Type B pancreatic cell (in vitro differentiated cells): ENCODE data around the gene BEAN1. TPM values are rescaled to one million over a fixed set of nuclear protein-coding genes. Genes with fewer than 3 reads are reported as not detected.

Experiments
- DNase-seq: peaks from one replicate; pipeline ENCODE4 v3.0.0; 2021; ENCODE audit warnings: mixed read lengths; ENCODE audit not compliant: unreplicated experiment; ENCODE audit errors: extremely low spot score
- H3K27ac Mint-ChIP-seq: 2 replicates; pipeline ENCODE4 v1.8.0; 2021; ENCODE audit warnings: mild to moderate bottlenecking, mixed read lengths
- H3K27me3 Mint-ChIP-seq: 2 replicates; pipeline ENCODE4 v1.8.0; 2021; ENCODE audit warnings: mixed read lengths
- H3K36me3 Mint-ChIP-seq: 2 replicates; pipeline ENCODE4 v1.8.0; 2021; ENCODE audit warnings: mixed read lengths
- H3K4me1 Mint-ChIP-seq: one replicate; pipeline ENCODE4 v1.8.0; 2021; ENCODE audit warnings: mixed read lengths; ENCODE audit not compliant: unreplicated experiment
- H3K4me3 Mint-ChIP-seq: 2 replicates; pipeline ENCODE4 v1.8.0; 2021; ENCODE audit warnings: mild to moderate bottlenecking, mixed read lengths
- H3K9me3 Mint-ChIP-seq: 2 replicates; pipeline ENCODE4 v1.8.0; 2021; ENCODE audit warnings: mixed read lengths
- total RNA-seq: library from RNA; stranded (reverse); gene quantifications from 2 replicates; pipeline ENCODE4 v1.2.1, GENCODE V29; 2021; ENCODE audit warnings: low replicate concordance
- TF ChIP-seq, protein P1 (sequence below): fragments of 200-600 bp; sonication (generic); conservative IDR thresholded peaks from 2 replicates; pipeline ENCODE4 v1.5.0; 2021; ENCODE audit warnings: antibody characterized with exemption, mild to moderate bottlenecking

The BEAN1 gene
- total RNA-seq, 1 donor from 2014 or later = 1.1 TPM

DNA sequence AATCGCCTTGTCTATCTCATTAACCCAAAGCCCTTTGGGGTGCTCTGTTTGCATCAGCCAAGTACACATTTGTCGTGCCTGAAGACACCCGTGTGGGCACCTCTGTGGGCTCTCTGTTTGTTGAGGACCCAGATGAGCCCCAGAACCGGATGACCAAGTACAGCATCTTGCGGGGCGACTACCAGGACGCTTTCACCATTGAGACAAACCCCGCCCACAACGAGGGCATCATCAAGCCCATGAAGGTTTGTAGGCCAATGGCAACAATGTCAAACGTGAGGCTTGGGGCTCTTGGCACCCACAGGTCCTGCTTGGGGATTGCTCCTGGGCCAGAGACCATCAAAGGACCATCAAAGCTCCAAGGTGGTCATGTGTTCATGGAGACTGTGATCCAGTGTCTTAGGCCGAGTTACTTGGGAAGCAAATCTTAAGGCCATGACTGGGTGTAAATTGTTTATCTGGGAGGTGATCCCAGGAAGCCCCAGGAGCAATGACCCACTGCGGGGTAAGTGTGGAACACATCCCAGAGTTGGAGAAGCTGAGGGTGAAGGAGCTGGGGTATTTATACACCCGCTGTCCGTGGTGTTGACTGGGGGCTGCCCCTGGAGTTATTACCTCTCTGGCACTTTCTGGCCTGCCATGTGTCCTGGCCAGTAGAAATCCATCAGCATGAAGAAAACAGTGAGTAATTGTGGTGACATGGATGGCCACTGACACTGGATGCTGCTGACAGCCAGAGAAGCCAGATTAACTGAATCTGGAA lies 36.6 kb upstream of the BEAN1 start:
- TF ChIP-seq, protein P1, sequence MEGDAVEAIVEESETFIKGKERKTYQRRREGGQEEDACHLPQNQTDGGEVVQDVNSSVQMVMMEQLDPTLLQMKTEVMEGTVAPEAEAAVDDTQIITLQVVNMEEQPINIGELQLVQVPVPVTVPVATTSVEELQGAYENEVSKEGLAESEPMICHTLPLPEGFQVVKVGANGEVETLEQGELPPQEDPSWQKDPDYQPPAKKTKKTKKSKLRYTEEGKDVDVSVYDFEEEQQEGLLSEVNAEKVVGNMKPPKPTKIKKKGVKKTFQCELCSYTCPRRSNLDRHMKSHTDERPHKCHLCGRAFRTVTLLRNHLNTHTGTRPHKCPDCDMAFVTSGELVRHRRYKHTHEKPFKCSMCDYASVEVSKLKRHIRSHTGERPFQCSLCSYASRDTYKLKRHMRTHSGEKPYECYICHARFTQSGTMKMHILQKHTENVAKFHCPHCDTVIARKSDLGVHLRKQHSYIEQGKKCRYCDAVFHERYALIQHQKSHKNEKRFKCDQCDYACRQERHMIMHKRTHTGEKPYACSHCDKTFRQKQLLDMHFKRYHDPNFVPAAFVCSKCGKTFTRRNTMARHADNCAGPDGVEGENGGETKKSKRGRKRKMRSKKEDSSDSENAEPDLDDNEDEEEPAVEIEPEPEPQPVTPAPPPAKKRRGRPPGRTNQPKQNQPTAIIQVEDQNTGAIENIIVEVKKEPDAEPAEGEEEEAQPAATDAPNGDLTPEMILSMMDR = no peak
- no peak overlapping the region for H3K27ac Mint-ChIP-seq
- no peaks in the 10 kb centered on the region for H3K4me1 Mint-ChIP-seq
- H3K36me3 Mint-ChIP-seq = no peaks in the 10 kb centered on the region
- DNase-seq = peak; percentile 47
- H3K9me3 Mint-ChIP-seq = no peaks in the 10 kb centered on the region
- no peaks in the 10 kb centered on the region for H3K27me3 Mint-ChIP-seq
- H3K4me3 Mint-ChIP-seq = no peak overlapping the region

GRCh38 chr16:66391726-66392670 lies 35.1 kb upstream of the BEAN1 start:
- no peaks in the 10 kb centered on the region for H3K4me1 Mint-ChIP-seq
- H3K4me3 Mint-ChIP-seq = no peak overlapping the region
- no peaks in the 10 kb centered on the region for H3K36me3 Mint-ChIP-seq
- no peaks in the 10 kb centered on the region for H3K9me3 Mint-ChIP-seq
- DNase-seq = peak; percentile 45
- no peak overlapping the region for H3K27ac Mint-ChIP-seq
- no peaks in the 10 kb centered on the region for H3K27me3 Mint-ChIP-seq
- TF ChIP-seq, protein P1 = no peak

DNA sequence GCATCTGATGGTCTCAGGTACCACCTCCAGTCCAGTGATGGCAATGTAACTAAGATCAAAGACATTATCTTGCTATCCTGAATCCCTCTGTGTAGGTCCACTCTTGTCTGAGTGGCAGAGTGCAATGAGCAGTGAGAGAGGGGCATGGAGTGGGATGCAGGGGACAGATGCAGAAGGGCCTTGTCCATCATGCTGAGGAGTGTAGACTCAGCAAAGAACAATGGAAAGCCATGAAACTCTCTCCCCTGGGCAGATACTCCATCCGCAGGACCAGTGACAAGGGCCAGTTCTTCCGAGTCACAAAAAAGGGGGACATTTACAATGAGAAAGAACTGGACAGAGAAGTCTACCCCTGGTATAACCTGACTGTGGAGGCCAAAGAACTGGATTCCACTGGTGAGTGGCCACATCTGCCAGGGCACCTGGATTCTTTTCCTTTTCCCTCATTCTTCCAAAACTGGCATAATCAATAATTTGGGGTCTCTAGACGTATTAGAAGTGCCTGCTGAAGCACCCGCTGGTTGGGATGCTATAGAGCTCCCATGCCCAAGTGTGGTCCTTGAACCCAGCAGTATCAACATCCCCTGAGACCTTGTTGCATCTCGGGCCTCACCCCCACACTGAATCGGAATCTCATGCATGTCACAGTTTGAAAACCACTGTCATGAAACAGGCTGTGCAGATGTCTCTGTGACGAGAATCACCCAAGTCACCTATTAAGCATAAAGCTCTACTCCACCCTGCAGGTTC lies 31.1 kb upstream of the BEAN1 start:
- no peak for DNase-seq
- H3K27me3 Mint-ChIP-seq = no peaks in the 10 kb centered on the region
- H3K27ac Mint-ChIP-seq = no peak overlapping the region
- H3K9me3 Mint-ChIP-seq = no peaks in the 10 kb centered on the region
- no peak overlapping the region for H3K4me3 Mint-ChIP-seq
- H3K36me3 Mint-ChIP-seq = no peaks in the 10 kb centered on the region
- TF ChIP-seq, protein P1 = no peak
- H3K4me1 Mint-ChIP-seq = peaks cover 8% of the 10 kb centered on the region

GRCh38 chr16:66397736-66398433 lies 29.2 kb upstream of the BEAN1 start:
- TF ChIP-seq, protein P1 = no peak
- H3K4me3 Mint-ChIP-seq = no peak overlapping the region

DNA sequence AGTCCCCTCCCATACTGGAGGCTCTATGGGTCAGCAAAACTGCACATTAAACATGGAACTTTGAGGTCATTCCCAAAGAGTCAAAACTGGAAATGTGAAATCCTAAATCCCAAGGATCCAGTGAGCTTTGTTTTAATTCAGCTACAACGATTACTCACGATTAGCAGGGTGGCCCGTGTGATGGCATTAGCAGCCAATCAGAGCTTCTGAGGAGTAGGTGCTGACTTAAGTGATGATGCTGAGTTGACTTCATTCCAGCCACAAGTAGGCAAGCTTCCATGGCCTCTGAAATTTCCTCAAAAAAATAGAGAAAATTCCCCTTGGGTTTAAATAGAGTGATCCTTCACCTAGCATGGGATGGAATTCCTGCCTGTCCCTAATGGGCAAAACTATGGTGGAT lies 28.1 kb upstream of the BEAN1 start:
- no peak overlapping the region for H3K4me3 Mint-ChIP-seq
- no peak overlapping the region for H3K27ac Mint-ChIP-seq

More at GRCh38 chr16:66397736-66398433, 29.2 kb upstream of the BEAN1 start:
- Mint-ChIP-seq H3K36me3 (no peaks in the 10 kb centered on the region), H3K27ac (no peak overlapping the region), H3K27me3 (no peaks in the 10 kb centered on the region), H3K9me3 (no peaks in the 10 kb centered on the region), H3K4me1 (peaks cover 11% of the 10 kb centered on the region)
- no peak for DNase-seq

More for the DNA sequence above, 28.1 kb upstream of the BEAN1 start:
- no peaks in the 10 kb centered on the region for H3K27me3 Mint-ChIP-seq
- H3K36me3 Mint-ChIP-seq = no peaks in the 10 kb centered on the region
- DNase-seq = peak; percentile 8
- H3K9me3 Mint-ChIP-seq = no peaks in the 10 kb centered on the region
- TF ChIP-seq, protein P1 = no peak
- peaks cover 11% of the 10 kb centered on the region for H3K4me1 Mint-ChIP-seq
